Hair follicle dermal papilla cell (primary cell): ENCODE measurements around the gene MEX3C. TPM values are rescaled to one million over a fixed set of nuclear protein-coding genes. Genes with fewer than 3 reads are reported as not detected.

Source experiments
- total RNA-seq: library from RNA; depleted of rRNA; stranded (reverse); fragments of >200 nt; gene quantifications from 2 replicates; pipeline ENCODE4 v1.2.3, GENCODE V29; 2012

Gene MEX3C
- total RNA-seq: 47.7 and 63.0 TPM in 2 replicates

DNA sequence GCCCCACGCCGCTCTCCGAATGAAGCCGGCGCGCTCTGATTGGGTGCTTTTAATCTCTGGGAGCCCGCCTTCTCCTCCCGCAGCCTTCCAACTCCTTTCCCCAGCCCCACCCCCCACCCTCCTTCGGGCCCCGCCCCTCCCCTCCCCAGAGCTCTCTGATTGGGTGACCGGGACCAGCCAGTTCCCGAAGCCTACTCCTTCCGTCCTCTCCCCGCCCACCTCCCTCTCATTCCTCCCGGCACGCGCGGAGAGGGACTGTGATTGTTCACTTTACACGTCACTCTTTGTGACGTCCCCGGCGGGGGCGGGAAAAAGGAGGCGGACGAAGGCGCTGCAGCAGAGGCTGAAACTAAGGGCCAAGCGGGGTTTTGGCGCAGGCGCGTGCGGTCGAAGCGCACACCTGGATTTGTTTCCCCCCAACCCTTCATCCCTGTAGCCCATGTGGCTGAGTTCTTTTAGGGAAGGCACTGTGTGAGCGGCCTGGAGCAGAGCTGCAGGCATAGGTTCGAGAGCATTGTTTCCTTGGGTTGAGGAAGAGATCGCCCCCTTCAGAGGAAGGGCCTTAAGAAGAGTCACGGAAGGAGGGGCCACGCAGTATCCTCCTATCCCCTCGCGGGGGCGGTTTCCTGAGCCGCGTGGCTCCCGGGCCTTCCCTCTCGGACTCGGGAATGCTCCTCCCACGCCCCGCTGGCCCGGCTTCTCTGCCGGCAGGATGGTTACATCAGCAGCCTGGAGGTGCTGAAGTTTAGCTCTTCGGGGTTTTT, at the start of gene MEX3C:
Gene MEX3C (minus strand): TSS at position 21 of the 764 bp plus-strand sequence. CDS start 361 bp downstream, outside the sequence.

Other genes starting within 250 kb of the MEX3C start
- 8.4 and 10.1 TPM in 2 replicates for gene ELAC1, start 229.6 kb downstream of the MEX3C start, total RNA-seq
- 166 and 213 TPM in 2 replicates for gene SMAD4, start 167.5 kb downstream of the MEX3C start, total RNA-seq